ENCODE results near the gene ADAMTSL5.
"Not testable (repeated sequence)": the region's sequence is repeated elsewhere in the genome, so short reads cannot be mapped to it uniquely, and the experiment has no call there.

Gene ADAMTSL5

GRCh38 chr19:1488282-1488601, 24.6 kb downstream of the ADAMTSL5 start:
- Histone ChIP-seq H3K4me1 (ENCODE audit: insufficient read depth, low read length) (no peaks in the 10 kb centered on the region; the same call in 1 of the 2 replicates), H3K27ac (ENCODE audit: low read length) (no peak overlapping the region), H3K27me3 (ENCODE audit: insufficient read depth, low read length) (peaks cover 22% of the 10 kb centered on the region), H3K4me3 (ENCODE audit: low read length) (no peak overlapping the region), H3K36me3 (ENCODE audit: insufficient read depth, low read depth, low read length) (no peaks in the 10 kb centered on the region), H3K9me3 (ENCODE audit: insufficient read depth, low read depth, low read length) (no peaks in the 10 kb centered on the region), H3K9ac (ENCODE audit: low read depth, low read length) (no peak overlapping the region)

- Histone ChIP-seq H3K36me3 (ENCODE audit: insufficient read depth, low read depth, low read length) (no peaks in the 10 kb centered on the region), H3K9ac (ENCODE audit: low read depth, low read length) (no peak overlapping the region), H3K4me3 (ENCODE audit: low read length) (no peak overlapping the region), H3K27ac (ENCODE audit: low read length) (no peak overlapping the region), H3K9me3 (ENCODE audit: insufficient read depth, low read depth, low read length) (no peaks in the 10 kb centered on the region), H3K27me3 (ENCODE audit: insufficient read depth, low read length) (peaks cover 17% of the 10 kb centered on the region), H3K4me1 (ENCODE audit: insufficient read depth, low read length) (no peaks in the 10 kb centered on the region; the same call in 1 of the 2 replicates)
These were observed 25.1 kb downstream of the ADAMTSL5 start for GRCh38 chr19:1487576-1488281.

- Histone ChIP-seq H3K9ac (ENCODE audit: low read depth, low read length) (no peak overlapping the region), H3K9me3 (ENCODE audit: insufficient read depth, low read depth, low read length) (no peaks in the 10 kb centered on the region), H3K4me3 (ENCODE audit: low read length) (no peak overlapping the region), H3K27me3 (ENCODE audit: insufficient read depth, low read length) (peaks cover 9% of the 10 kb centered on the region), H3K27ac (ENCODE audit: low read length) (no peak overlapping the region), H3K36me3 (ENCODE audit: insufficient read depth, low read depth, low read length) (no peaks in the 10 kb centered on the region), H3K4me1 (ENCODE audit: insufficient read depth, low read length) (no peaks in the 10 kb centered on the region; the same call in 1 of the 2 replicates)
These were observed 25.9 kb downstream of the ADAMTSL5 start for GRCh38 chr19:1486720-1487575.

GRCh38 chr19:1483979-1484428, 28.8 kb downstream of the ADAMTSL5 start:
- Histone ChIP-seq H3K4me3 (ENCODE audit: low read length) (no peak overlapping the region), H3K9ac (ENCODE audit: low read depth, low read length) (no peak overlapping the region), H3K36me3 (ENCODE audit: insufficient read depth, low read depth, low read length) (no peaks in the 10 kb centered on the region), H3K4me1 (ENCODE audit: insufficient read depth, low read length) (no peaks in the 10 kb centered on the region), H3K9me3 (ENCODE audit: insufficient read depth, low read depth, low read length) (no peaks in the 10 kb centered on the region), H3K27ac (ENCODE audit: low read length) (no peak overlapping the region), H3K27me3 (ENCODE audit: insufficient read depth, low read length) (no peaks in the 10 kb centered on the region)

GRCh38 chr19:1483131-1483978, 29.5 kb downstream of the ADAMTSL5 start:
- H3K9ac ChIP-seq (ENCODE audit: low read depth, low read length) = no peak overlapping the region
- no peaks in the 10 kb centered on the region for H3K9me3 ChIP-seq (ENCODE audit: insufficient read depth, low read depth, low read length)
- H3K27ac ChIP-seq (ENCODE audit: low read length) = no peak overlapping the region
- H3K4me3 ChIP-seq (ENCODE audit: low read length) = no peak overlapping the region
- H3K27me3 ChIP-seq (ENCODE audit: insufficient read depth, low read length) = no peaks in the 10 kb centered on the region
- no peaks in the 10 kb centered on the region for H3K36me3 ChIP-seq (ENCODE audit: insufficient read depth, low read depth, low read length)
- no peaks in the 10 kb centered on the region for H3K4me1 ChIP-seq (ENCODE audit: insufficient read depth, low read length)

- H3K27ac ChIP-seq (ENCODE audit: low read length) = no peak overlapping the region
- no peaks in the 10 kb centered on the region for H3K9me3 ChIP-seq (ENCODE audit: insufficient read depth, low read depth, low read length)
- no peaks in the 10 kb centered on the region for H3K36me3 ChIP-seq (ENCODE audit: insufficient read depth, low read depth, low read length)
- H3K27me3 ChIP-seq (ENCODE audit: insufficient read depth, low read length) = no peaks in the 10 kb centered on the region
- H3K9ac ChIP-seq (ENCODE audit: low read depth, low read length) = no peak overlapping the region
- H3K4me3 ChIP-seq (ENCODE audit: low read length) = no peak overlapping the region
- no peaks in the 10 kb centered on the region for H3K4me1 ChIP-seq (ENCODE audit: insufficient read depth, low read length)
These were observed 30.3 kb downstream of the ADAMTSL5 start for GRCh38 chr19:1482361-1483130.

GRCh38 chr19:1481893-1482360, 30.9 kb downstream of the ADAMTSL5 start:
- Histone ChIP-seq H3K27me3 (ENCODE audit: insufficient read depth, low read length) (no peaks in the 10 kb centered on the region), H3K4me1 (ENCODE audit: insufficient read depth, low read length) (no peaks in the 10 kb centered on the region), H3K9ac (ENCODE audit: low read depth, low read length) (no peak overlapping the region), H3K4me3 (ENCODE audit: low read length) (no peak overlapping the region), H3K9me3 (ENCODE audit: insufficient read depth, low read depth, low read length) (no peaks in the 10 kb centered on the region), H3K27ac (ENCODE audit: low read length) (no peak overlapping the region), H3K36me3 (ENCODE audit: insufficient read depth, low read depth, low read length) (no peaks in the 10 kb centered on the region)

GRCh38 chr19:1481224-1481892, 31.5 kb downstream of the ADAMTSL5 start:
- Histone ChIP-seq H3K27me3 (ENCODE audit: insufficient read depth, low read length) (no peaks in the 10 kb centered on the region), H3K36me3 (ENCODE audit: insufficient read depth, low read depth, low read length) (no peaks in the 10 kb centered on the region), H3K9ac (ENCODE audit: low read depth, low read length) (no peak overlapping the region), H3K27ac (ENCODE audit: low read length) (no peak overlapping the region), H3K4me1 (ENCODE audit: insufficient read depth, low read length) (no peaks in the 10 kb centered on the region), H3K4me3 (ENCODE audit: low read length) (no peak overlapping the region), H3K9me3 (ENCODE audit: insufficient read depth, low read depth, low read length) (no peaks in the 10 kb centered on the region)

- Histone ChIP-seq H3K9me3 (ENCODE audit: insufficient read depth, low read depth, low read length) (no peaks in the 10 kb centered on the region), H3K9ac (ENCODE audit: low read depth, low read length) (peak within 1 kb of the TSS; percentile 72), H3K4me1 (ENCODE audit: insufficient read depth, low read length) (no peaks in the 10 kb centered on the region), H3K4me3 (ENCODE audit: low read length) (peak within 1 kb of the TSS; percentile 73), H3K27ac (ENCODE audit: low read length) (peak within 1 kb of the TSS; percentile 85), H3K27me3 (ENCODE audit: insufficient read depth, low read length) (no peaks in the 10 kb centered on the region), H3K36me3 (ENCODE audit: insufficient read depth, low read depth, low read length) (no peaks in the 10 kb centered on the region)
These were observed 33.7 kb downstream of the ADAMTSL5 start, which contains the start of gene C19orf25 for GRCh38 chr19:1478934-1479707. TSS of gene C19orf25 (minus strand) at chr19:1479215. CDS start at chr19:1478903, 312 bp downstream.

GRCh38 chr19:1477056-1477455, 35.8 kb downstream of the ADAMTSL5 start:
- H3K27me3 ChIP-seq (ENCODE audit: insufficient read depth, low read length) = peaks cover 18% of the 10 kb centered on the region
- H3K9me3 ChIP-seq (ENCODE audit: insufficient read depth, low read depth, low read length); H3K27ac ChIP-seq (ENCODE audit: low read length); H3K4me1 ChIP-seq (ENCODE audit: insufficient read depth, low read length); H3K9ac ChIP-seq (ENCODE audit: low read depth, low read length); H3K4me3 ChIP-seq (ENCODE audit: low read length); H3K36me3 ChIP-seq (ENCODE audit: insufficient read depth, low read depth, low read length): not testable (repeated sequence)
